ENCODE measurements around the gene ZBTB1. TPM values are rescaled to one million over a fixed set of nuclear protein-coding genes. Genes with fewer than 3 reads are reported as not detected.

ZBTB1 gene
- total and polyA plus RNA-seq, 2 donors (not counting 3 experiments of a cell fraction or from before 2014, with no cell fraction given), result 9.7 to 32.2 TPM

DNA sequence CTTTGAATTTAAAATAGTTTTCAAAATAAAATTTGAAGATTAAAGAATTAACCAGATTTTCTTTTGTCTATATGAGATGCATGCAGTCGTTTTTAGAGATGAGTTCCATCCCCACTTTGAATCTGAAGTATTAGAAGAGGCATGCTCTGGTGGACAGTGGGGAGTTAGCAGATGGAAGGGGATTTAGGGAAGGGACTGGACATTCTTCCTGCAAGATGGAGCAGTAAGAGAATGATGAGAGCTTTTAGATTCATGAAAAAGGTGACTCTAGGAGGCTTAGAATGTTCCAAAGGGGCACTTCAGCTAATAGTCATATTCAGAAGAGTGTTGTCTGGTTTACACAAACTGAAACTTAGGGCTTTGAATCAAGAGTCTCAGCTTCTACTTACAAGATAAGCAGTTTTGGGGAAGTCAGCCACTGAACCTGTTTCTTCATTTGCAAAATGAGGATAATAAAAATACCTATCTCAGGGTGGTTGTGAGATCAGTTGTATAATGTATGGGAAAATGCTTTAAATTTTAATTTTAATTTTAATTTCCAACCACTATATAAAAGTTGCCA is 3.7 kb downstream of the ZBTB1 start:
- POLR2A ChIA-PET, result no interaction called here
- no TSS peak for BruUV-seq (replicated peaks)
- no peak for FAIRE-seq

More for the DNA sequence above, 3.7 kb downstream of the ZBTB1 start:
- no peak for DNase-seq (ENCODE audit: low read depth, low spot score)
- no peak overlapping the region for H3K4me3 ChIP-seq (replicated peaks in 1 of 3; ENCODE audit: insufficient read depth in 1 of 3, low read depth in 1 of 3, low read length in 3 of 3)
- no peak overlapping the region for H3K9ac ChIP-seq (replicated peaks; ENCODE audit: extremely low read depth, insufficient read depth, low read length)
- TF ChIP-seq POLR2A (IDR thresholded peaks at IDR 0.05; ENCODE audit: low read depth, low read length), result no peak
- no peak for TF ChIP-seq GATA2 (IDR thresholded peaks at IDR 0.05; ENCODE audit: insufficient read depth, insufficient read length, low read depth, low read length)
- TF ChIP-seq, protein P1, sequence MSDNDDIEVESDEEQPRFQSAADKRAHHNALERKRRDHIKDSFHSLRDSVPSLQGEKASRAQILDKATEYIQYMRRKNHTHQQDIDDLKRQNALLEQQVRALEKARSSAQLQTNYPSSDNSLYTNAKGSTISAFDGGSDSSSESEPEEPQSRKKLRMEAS (IDR thresholded peaks at IDR 0.05; ENCODE audit: insufficient read depth, insufficient read length), result no peak
- TF ChIP-seq JUN (IDR thresholded peaks at IDR 0.05; ENCODE audit: borderline replicate concordance, insufficient read depth, insufficient read length, low read depth), result no peak
- TF ChIP-seq FOS (IDR thresholded peaks at IDR 0.05; ENCODE audit: borderline replicate concordance, insufficient read depth, low read length), result no peak
- no peak for TF ChIP-seq POLR2AphosphoS5 (IDR thresholded peaks at IDR 0.05; ENCODE audit: insufficient read depth, low read depth, low read length)
- TF ChIP-seq EZH2 (IDR thresholded peaks at IDR 0.05; ENCODE audit: borderline replicate concordance, low read depth, low read length, severe bottlenecking), result no peak
- no peak for TF ChIP-seq MYC (IDR thresholded peaks at IDR 0.05; ENCODE audit: low read depth, low read length)
- TF ChIP-seq, protein P2, sequence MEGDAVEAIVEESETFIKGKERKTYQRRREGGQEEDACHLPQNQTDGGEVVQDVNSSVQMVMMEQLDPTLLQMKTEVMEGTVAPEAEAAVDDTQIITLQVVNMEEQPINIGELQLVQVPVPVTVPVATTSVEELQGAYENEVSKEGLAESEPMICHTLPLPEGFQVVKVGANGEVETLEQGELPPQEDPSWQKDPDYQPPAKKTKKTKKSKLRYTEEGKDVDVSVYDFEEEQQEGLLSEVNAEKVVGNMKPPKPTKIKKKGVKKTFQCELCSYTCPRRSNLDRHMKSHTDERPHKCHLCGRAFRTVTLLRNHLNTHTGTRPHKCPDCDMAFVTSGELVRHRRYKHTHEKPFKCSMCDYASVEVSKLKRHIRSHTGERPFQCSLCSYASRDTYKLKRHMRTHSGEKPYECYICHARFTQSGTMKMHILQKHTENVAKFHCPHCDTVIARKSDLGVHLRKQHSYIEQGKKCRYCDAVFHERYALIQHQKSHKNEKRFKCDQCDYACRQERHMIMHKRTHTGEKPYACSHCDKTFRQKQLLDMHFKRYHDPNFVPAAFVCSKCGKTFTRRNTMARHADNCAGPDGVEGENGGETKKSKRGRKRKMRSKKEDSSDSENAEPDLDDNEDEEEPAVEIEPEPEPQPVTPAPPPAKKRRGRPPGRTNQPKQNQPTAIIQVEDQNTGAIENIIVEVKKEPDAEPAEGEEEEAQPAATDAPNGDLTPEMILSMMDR (IDR thresholded peaks at IDR 0.05; ENCODE audit: extremely low read depth in 1 of 2, insufficient read depth in 1 of 2, low read depth in 1 of 2, low read length in 2 of 2), result no peak
- no peaks in the 10 kb centered on the region for H3K27me3 ChIP-seq (ENCODE audit: control insufficient read depth in 2 of 2, insufficient read depth in 2 of 2, low read length in 2 of 2)
- CTCF ChIA-PET, result no interaction called here
- no peaks in the 10 kb centered on the region for H3K9me1 ChIP-seq (replicated peaks; ENCODE audit: control insufficient read depth, extremely low read depth, insufficient read depth, low read length)
- intact Hi-C loops (cut with micrococcal nuclease), result loop anchor here (10.0 kb wide), 1 partner anchor 863 kb away; the partner anchor contains the start of gene WDR89
- no peak overlapping the region for H3K4me2 ChIP-seq (ENCODE audit: insufficient read depth, low read length)
- no peak overlapping the region for H3K27ac ChIP-seq (ENCODE audit: insufficient read depth, low read depth, low read length)
- peaks cover 25% of the 10 kb centered on the region for H3K4me1 ChIP-seq (ENCODE audit: control insufficient read depth, extremely low read depth, insufficient read depth, low read length)
- no peaks in the 10 kb centered on the region for H3K9me3 ChIP-seq (replicated peaks; ENCODE audit: control insufficient read depth, insufficient read depth, low read length)
- H3K36me3 ChIP-seq (ENCODE audit: control insufficient read depth in 2 of 2, extremely low read depth in 1 of 2, insufficient read depth in 2 of 2, low read length in 2 of 2), result no peaks in the 10 kb centered on the region
- peaks cover 75% of the 10 kb centered on the region for H3K79me2 ChIP-seq (ENCODE audit: control insufficient read depth, insufficient read depth, low read length)
- H4K20me1 ChIP-seq (replicated peaks; ENCODE audit: control insufficient read depth, extremely low read depth, insufficient read depth, low read length), result peaks cover 23% of the 10 kb centered on the region
- no peak overlapping the region for H2AFZ ChIP-seq (ENCODE audit: low read depth, low read length)
- dilution Hi-C loops (cut with MboI; ENCODE audit: extremely low pct_ligation_motif_present, low sequenced_read_pairs), result no loop called here
